ENCODE results near the gene AP4S1. TPM values are rescaled to one million over a fixed set of nuclear protein-coding genes. Genes with fewer than 3 reads are reported as not detected.

Gene AP4S1
- total RNA-seq, 1 experiment from 2014 or later = 3.3 TPM

- intact Hi-C loops (cut with micrococcal nuclease; ENCODE audit: unreplicated experiment) (no loop called here), in situ Hi-C loops (cut with HindIII; ENCODE audit: low pct_unique_long_range_greater_than_20kb, low sequenced_read_pairs) (no loop called here)
- TF ChIP-seq CTCF (IDR thresholded peaks at IDR 0.05) = no peak
- TF ChIP-seq TCF7L2 (IDR thresholded peaks at IDR 0.05; ENCODE audit: low read depth, low read length) = no peak
- no peak for TF ChIP-seq POLR2AphosphoS5 (IDR thresholded peaks at IDR 0.05; ENCODE audit: low read depth, low read length)
- TF ChIP-seq SIN3A (IDR thresholded peaks at IDR 0.05; ENCODE audit: borderline replicate concordance, insufficient read depth, low read depth, low read length) = no peak
- TF ChIP-seq REST (IDR thresholded peaks at IDR 0.05; ENCODE audit: insufficient read depth in 1 of 2, low read depth in 2 of 2, low read length in 1 of 2) = no peak
- H3K36me3 ChIP-seq (ENCODE audit: control insufficient read depth, insufficient read depth, low read length) = peaks cover 43% of the 10 kb centered on the region
- no peaks in the 10 kb centered on the region for H3K9me3 ChIP-seq (ENCODE audit: control insufficient read depth, insufficient read depth, low read depth, low read length)
- H3K27ac ChIP-seq (ENCODE audit: low read length) = no peak overlapping the region
- DNase-seq (ENCODE audit: low read depth, low spot score) (no peak), ATAC-seq (no peak)
- ChIA-PET CTCF (no interaction called here), POLR2A (no interaction called here)
- no peaks in the 10 kb centered on the region for H3K4me1 ChIP-seq (ENCODE audit: control insufficient read depth, insufficient read depth, low read length)
- no peak overlapping the region for H3K4me3 ChIP-seq (ENCODE audit: low read depth in 2 of 2, low read length in 2 of 2)
- H3K27me3 ChIP-seq (ENCODE audit: control insufficient read depth, insufficient read depth, low read length) = no peaks in the 10 kb centered on the region
- no TSS peak for BruUV-seq (replicated peaks)
Observed at GRCh38 chr14:31110872-31111271, 85.4 kb downstream of the AP4S1 start.

- Histone ChIP-seq H3K4me3 (ENCODE audit: low read depth in 2 of 2, low read length in 2 of 2) (no peak overlapping the region), H3K9me3 (ENCODE audit: control insufficient read depth, insufficient read depth, low read depth, low read length) (no peaks in the 10 kb centered on the region), H3K27ac (ENCODE audit: low read length) (no peak overlapping the region), H3K27me3 (ENCODE audit: control insufficient read depth, insufficient read depth, low read length) (no peaks in the 10 kb centered on the region), H3K4me1 (ENCODE audit: control insufficient read depth, insufficient read depth, low read length) (no peaks in the 10 kb centered on the region), H3K36me3 (ENCODE audit: control insufficient read depth, insufficient read depth, low read length) (peaks cover 28% of the 10 kb centered on the region)
- TF ChIP-seq REST (IDR thresholded peaks at IDR 0.05; ENCODE audit: insufficient read depth in 1 of 2, low read depth in 2 of 2, low read length in 1 of 2) (no peak), SIN3A (IDR thresholded peaks at IDR 0.05; ENCODE audit: borderline replicate concordance, insufficient read depth, low read depth, low read length) (no peak), POLR2AphosphoS5 (IDR thresholded peaks at IDR 0.05; ENCODE audit: low read depth, low read length) (no peak), CTCF (IDR thresholded peaks at IDR 0.05) (no peak), TCF7L2 (IDR thresholded peaks at IDR 0.05; ENCODE audit: low read depth, low read length) (no peak)
- in situ Hi-C loops (cut with HindIII; ENCODE audit: low pct_unique_long_range_greater_than_20kb, low sequenced_read_pairs) = no loop called here
- intact Hi-C loops (cut with micrococcal nuclease; ENCODE audit: unreplicated experiment) = no loop called here
- no peak for DNase-seq (ENCODE audit: low read depth, low spot score)
- BruUV-seq (replicated peaks) = no TSS peak
- ATAC-seq = no peak
- CTCF ChIA-PET = no interaction called here
- POLR2A ChIA-PET = interaction anchor here (0.6 kb wide), 1 partner anchor 13 kb away, joined by 3 read pairs; no protein-coding TSS in a partner anchor
Observed at GRCh38 chr14:31113794-31114193, 88.3 kb downstream of the AP4S1 start.

All from Panc1 (cell line).